Stimulated activated CD8-positive, alpha-beta memory T cell treated with anti-CD3 and anti-CD28 coated beads, Interleukin-12 subunit alpha, Interleukin-12 subunit beta, amount 100 ng/mL, for 4 hours (primary cell): Measurements from ENCODE around the gene GRB10.

Experiments used
- DNase-seq: peaks from one replicate; pipeline ENCODE4 v3.0.0-alpha.2; 2020; ENCODE audit warnings: low read depth

Gene GRB10

GRCh38 chr7:50653126-50653864 lies 129.4 kb downstream of the GRB10 start:
- DNase-seq: no peak

GRCh38 chr7:50652400-50653125 lies 130.1 kb downstream of the GRB10 start:
- no peak for DNase-seq

GRCh38 chr7:50651271-50651989 lies 131.3 kb downstream of the GRB10 start:
- no peak for DNase-seq

- DNase-seq: no peak
Observed at GRCh38 chr7:50650057-50650664, 132.5 kb downstream of the GRB10 start.

- DNase-seq: no peak
Observed at GRCh38 chr7:50649259-50649885, 133.3 kb downstream of the GRB10 start.

- no peak for DNase-seq
Observed at GRCh38 chr7:50648570-50649169, 134.0 kb downstream of the GRB10 start.

- no peak for DNase-seq
Observed at GRCh38 chr7:50648076-50648475, 134.6 kb downstream of the GRB10 start.

- DNase-seq: no peak
Observed at GRCh38 chr7:50647286-50647980, 135.3 kb downstream of the GRB10 start.

- DNase-seq: no peak
Observed at GRCh38 chr7:50646069-50646468, 136.6 kb downstream of the GRB10 start.

GRCh38 chr7:50645186-50645585 lies 137.5 kb downstream of the GRB10 start:
- no peak for DNase-seq

- DNase-seq: no peak
Observed at GRCh38 chr7:50644586-50644985, 138.1 kb downstream of the GRB10 start.

- no peak for DNase-seq
Observed at GRCh38 chr7:50644114-50644513, 138.6 kb downstream of the GRB10 start.

- DNase-seq: no peak
Observed at GRCh38 chr7:50641442-50642405, 141.0 kb downstream of the GRB10 start.

- no peak for DNase-seq
Observed at GRCh38 chr7:50640779-50641178, 141.9 kb downstream of the GRB10 start.

GRCh38 chr7:50640256-50640655 lies 142.4 kb downstream of the GRB10 start:
- DNase-seq: no peak

GRCh38 chr7:50637725-50638643 lies 144.7 kb downstream of the GRB10 start:
- DNase-seq: no peak

GRCh38 chr7:50634378-50634777 lies 148.3 kb downstream of the GRB10 start:
- no peak for DNase-seq

- no peak for DNase-seq
Observed at GRCh38 chr7:50633414-50633710, 149.3 kb downstream of the GRB10 start.
